Natural killer cell (primary cell): ENCODE measurements around the gene UTS2R. TPM values are rescaled to one million over a fixed set of nuclear protein-coding genes. Genes with fewer than 3 reads are reported as not detected.

Experiments used
- ATAC-seq, 3 donors: fragments of 150-1000 bp in 2 of 3; fragments of 200-7000 bp in 1 of 3; cut with Tn5 transposase; 1 replicate in 1 of 3; 2 replicates in 2 of 3; pipeline ENCODE4 v1.10.0; 2021; ENCODE audit warnings: mild to moderate bottlenecking in 2 of 3, moderate library complexity in 2 of 3
- DNase-seq, 2 donors: peaks; one replicate each; pipeline versions ENCODE4 v3.0.0 to v3.0.0-alpha.2; 2013 to 2021; ENCODE audit warnings: mixed read lengths in 1 of 2
- H3K27ac ChIP-seq: one replicate; pipeline ENCODE4 v1.5.1; 2013; ENCODE audit warnings: mild to moderate bottlenecking, low read length
- H3K27me3 ChIP-seq: one replicate; pipeline ENCODE4 v1.6.1; 2013; ENCODE audit warnings: low read length; ENCODE audit not compliant: control insufficient read depth, insufficient read depth
- H3K36me3 ChIP-seq: one replicate; pipeline ENCODE4 v1.6.1; 2013; ENCODE audit warnings: low read length; ENCODE audit not compliant: control insufficient read depth, insufficient read depth
- H3K4me1 ChIP-seq: one replicate; pipeline ENCODE4 v1.6.1; 2013; ENCODE audit warnings: low read length; ENCODE audit not compliant: control insufficient read depth, insufficient read depth
- H3K4me3 ChIP-seq: one replicate; pipeline ENCODE4 v1.5.1; 2013; ENCODE audit warnings: low read length
- H3K9me3 ChIP-seq: one replicate; pipeline ENCODE4 v1.6.1; 2013; ENCODE audit warnings: low read length; ENCODE audit not compliant: control insufficient read depth, insufficient read depth
- H3K27ac Mint-ChIP-seq, 2 donors: one replicate each; pipeline ENCODE4 v1.8.0; 2022; ENCODE audit warnings: mild to moderate bottlenecking in 2 of 2, mixed read lengths in 2 of 2, moderate library complexity in 1 of 2
- H3K27me3 Mint-ChIP-seq, 2 donors: one replicate each; pipeline ENCODE4 v1.8.0; 2022; ENCODE audit warnings: low read depth in 2 of 2, mixed read lengths in 2 of 2
- H3K36me3 Mint-ChIP-seq: one replicate; pipeline ENCODE4 v1.8.0; 2022; ENCODE audit warnings: mixed read lengths
- H3K4me1 Mint-ChIP-seq, 2 donors: one replicate each; pipeline ENCODE4 v1.8.0; 2022; ENCODE audit warnings: mixed read lengths in 2 of 2
- H3K4me3 Mint-ChIP-seq: one replicate; pipeline ENCODE4 v1.8.0; 2022; ENCODE audit warnings: mild to moderate bottlenecking, moderate library complexity, mixed read lengths
- H3K9me3 Mint-ChIP-seq, 2 donors: one replicate each; pipeline ENCODE4 v1.8.0; 2022; ENCODE audit warnings: mixed read lengths in 2 of 2
- WGBS: methylation state at CpG from one replicate; pipeline ENCODE4 v1.1.7; 2013; ENCODE audit warnings: missing lambda C conversion rate; ENCODE audit not compliant: insufficient coverage; 5-methylcytosine and 5-hydroxymethylcytosine counted together
- intact Hi-C: fragments of 100-400 bp; cut with micrococcal nuclease; formaldehyde crosslinking; loops from one replicate; pipeline ENCODE4 v1.14.2; 2022
- total RNA-seq, 4 donors: library from RNA; stranded (reverse); fragments of 120-200 nt in 1 of 4; gene quantifications; one replicate each; pipeline versions ENCODE4 v1.2.3 to v1.2.4, GENCODE V29; 2013 to 2022
- TF ChIP-seq, protein P1 (sequence below): fragments of 200-600 bp; IDR thresholded peaks from one replicate; pipeline ENCODE4 v1.8.0; 2022; ENCODE audit warnings: antibody characterized with exemption

Gene UTS2R
- total RNA-seq, 3 donors from 2014 or later (not counting 1 experiment from before 2014, with no cell fraction given): 0.28 TPM; not detected in 2

DNA sequence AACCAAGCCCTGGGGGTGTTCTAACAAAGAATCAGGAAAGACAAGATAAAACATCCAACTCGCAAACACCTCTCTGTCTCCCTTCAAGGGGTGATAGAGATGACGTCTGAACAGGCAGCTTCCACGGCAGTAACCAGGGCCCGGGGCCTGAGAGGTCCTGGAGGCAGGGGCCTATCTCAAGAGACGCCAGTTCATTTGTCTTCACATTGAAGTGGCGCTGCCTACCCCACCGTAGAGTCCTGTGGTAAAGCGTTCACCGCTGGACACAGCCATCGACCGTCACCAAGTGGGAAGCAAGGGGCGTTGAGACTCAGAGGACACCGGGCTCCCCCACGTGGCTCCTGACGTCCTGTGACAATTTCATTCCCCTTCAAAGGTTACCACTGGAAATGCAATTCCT is 21.4 kb downstream of the UTS2R start:
- intact Hi-C loops: no loop called here
- 95% methylated on average over 15 of the region's 15 CpGs for WGBS
- no peak overlapping the region for H3K27ac Mint-ChIP-seq
- H3K27me3 ChIP-seq: no peaks in the 10 kb centered on the region
- no peaks in the 10 kb centered on the region for H3K9me3 Mint-ChIP-seq
- no peaks in the 10 kb centered on the region for H3K27me3 Mint-ChIP-seq
- H3K27ac ChIP-seq: no peak overlapping the region
- no peak overlapping the region for H3K4me3 ChIP-seq
- peaks cover 3 to 6% of the 10 kb centered on the region in 2 donors for H3K4me1 Mint-ChIP-seq
- no peak overlapping the region for H3K4me3 Mint-ChIP-seq
- H3K9me3 ChIP-seq: no peaks in the 10 kb centered on the region
- peaks cover 11% of the 10 kb centered on the region for H3K36me3 ChIP-seq
- H3K4me1 ChIP-seq: no peaks in the 10 kb centered on the region
- TF ChIP-seq, protein P1, sequence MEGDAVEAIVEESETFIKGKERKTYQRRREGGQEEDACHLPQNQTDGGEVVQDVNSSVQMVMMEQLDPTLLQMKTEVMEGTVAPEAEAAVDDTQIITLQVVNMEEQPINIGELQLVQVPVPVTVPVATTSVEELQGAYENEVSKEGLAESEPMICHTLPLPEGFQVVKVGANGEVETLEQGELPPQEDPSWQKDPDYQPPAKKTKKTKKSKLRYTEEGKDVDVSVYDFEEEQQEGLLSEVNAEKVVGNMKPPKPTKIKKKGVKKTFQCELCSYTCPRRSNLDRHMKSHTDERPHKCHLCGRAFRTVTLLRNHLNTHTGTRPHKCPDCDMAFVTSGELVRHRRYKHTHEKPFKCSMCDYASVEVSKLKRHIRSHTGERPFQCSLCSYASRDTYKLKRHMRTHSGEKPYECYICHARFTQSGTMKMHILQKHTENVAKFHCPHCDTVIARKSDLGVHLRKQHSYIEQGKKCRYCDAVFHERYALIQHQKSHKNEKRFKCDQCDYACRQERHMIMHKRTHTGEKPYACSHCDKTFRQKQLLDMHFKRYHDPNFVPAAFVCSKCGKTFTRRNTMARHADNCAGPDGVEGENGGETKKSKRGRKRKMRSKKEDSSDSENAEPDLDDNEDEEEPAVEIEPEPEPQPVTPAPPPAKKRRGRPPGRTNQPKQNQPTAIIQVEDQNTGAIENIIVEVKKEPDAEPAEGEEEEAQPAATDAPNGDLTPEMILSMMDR: no peak
- no peaks in the 10 kb centered on the region for H3K36me3 Mint-ChIP-seq
- no peak for DNase-seq
- ATAC-seq: no peak

DNA sequence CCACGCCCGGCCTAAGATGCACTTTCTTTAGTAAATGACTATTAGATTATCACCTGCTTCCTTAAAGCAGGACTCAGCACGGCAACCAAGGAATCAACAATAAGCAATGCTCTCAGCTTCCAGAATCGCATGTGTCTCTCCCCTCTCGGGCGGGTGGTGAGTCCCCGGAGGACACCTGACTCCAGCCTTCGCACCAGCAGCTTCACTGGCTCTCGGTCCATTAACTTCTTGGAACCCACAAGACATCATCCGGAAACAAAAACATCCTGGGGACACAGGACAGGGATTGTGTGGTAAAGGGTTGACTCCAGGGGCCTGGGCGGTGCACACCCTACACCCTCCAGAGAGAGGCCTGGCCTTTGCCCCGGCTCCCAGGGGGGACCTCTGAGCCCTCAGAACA is 22.7 kb downstream of the UTS2R start:
- H3K4me3 Mint-ChIP-seq: no peak overlapping the region
- H3K4me1 Mint-ChIP-seq: peaks cover 3 to 4% of the 10 kb centered on the region in 2 donors
- no peak overlapping the region for H3K27ac ChIP-seq
- intact Hi-C loops: no loop called here
- no peak for ATAC-seq
- no peaks in the 10 kb centered on the region for H3K27me3 ChIP-seq
- no peak overlapping the region for H3K27ac Mint-ChIP-seq
- TF ChIP-seq, protein P1: no peak
- peaks cover 11% of the 10 kb centered on the region for H3K36me3 ChIP-seq
- no peaks in the 10 kb centered on the region for H3K27me3 Mint-ChIP-seq
- H3K9me3 ChIP-seq: no peaks in the 10 kb centered on the region
- 96% methylated on average over 12 of the region's 12 CpGs for WGBS
- no peaks in the 10 kb centered on the region for H3K9me3 Mint-ChIP-seq
- no peak overlapping the region for H3K4me3 ChIP-seq
- H3K4me1 ChIP-seq: no peaks in the 10 kb centered on the region
- no peak for DNase-seq
- no peaks in the 10 kb centered on the region for H3K36me3 Mint-ChIP-seq

DNA sequence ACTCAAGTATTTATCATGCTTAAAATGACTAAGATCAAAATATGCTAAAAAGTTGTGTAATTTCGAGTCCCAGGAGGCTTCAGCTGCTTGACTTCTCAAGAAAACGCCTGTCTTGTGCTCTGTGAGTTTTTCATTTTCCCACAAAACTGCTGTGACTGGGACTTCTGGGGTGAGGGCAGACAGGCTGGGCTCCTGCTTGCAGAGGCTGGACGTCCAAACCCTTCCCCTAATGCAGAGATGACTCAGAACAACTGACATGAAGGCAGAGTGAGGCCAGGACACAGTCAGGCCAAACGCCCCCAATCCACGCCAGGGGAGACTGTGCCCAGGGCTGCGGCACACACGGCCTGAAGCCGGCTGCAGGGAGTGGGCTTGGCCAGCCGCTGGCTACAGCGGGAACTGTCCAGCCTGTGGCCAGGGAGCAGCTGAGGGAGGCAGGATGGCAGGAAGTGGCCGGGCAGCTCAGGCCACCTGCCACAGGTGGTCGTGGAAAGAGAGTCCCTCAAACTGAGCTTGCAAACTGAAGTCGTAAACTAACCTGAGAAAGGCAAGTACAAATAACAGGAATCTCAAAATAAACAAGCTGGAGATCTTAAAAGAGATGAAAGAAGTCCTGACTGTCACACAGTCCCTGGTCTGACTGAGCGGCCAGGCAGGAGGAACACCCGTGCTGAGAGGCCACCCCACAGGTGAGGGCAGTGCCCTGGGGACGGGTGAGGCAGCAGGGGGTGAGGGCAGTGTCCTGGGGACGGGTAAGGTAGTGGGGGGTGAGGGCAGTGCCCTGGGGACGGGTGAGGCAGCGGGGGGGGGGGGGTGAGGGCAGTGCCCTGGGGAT is 25.3 kb downstream of the UTS2R start:
- ATAC-seq: no peak
- H3K4me3 ChIP-seq: no peak overlapping the region
- intact Hi-C loops: no loop called here
- Mint-ChIP-seq H3K27me3 (no peaks in the 10 kb centered on the region), H3K4me3 (no peak overlapping the region), H3K4me1 (peaks cover 13 to 14% of the 10 kb centered on the region in 2 donors), H3K27ac (no peak overlapping the region), H3K36me3 (no peaks in the 10 kb centered on the region), H3K9me3 (no peaks in the 10 kb centered on the region)
- no peaks in the 10 kb centered on the region for H3K27me3 ChIP-seq
- TF ChIP-seq, protein P1: no peak
- no peak for DNase-seq
- 82% methylated on average over 18 of the region's 19 CpGs for WGBS
- peaks cover 11% of the 10 kb centered on the region for H3K36me3 ChIP-seq
- H3K4me1 ChIP-seq: peaks cover 23% of the 10 kb centered on the region
- no peaks in the 10 kb centered on the region for H3K9me3 ChIP-seq
- no peak overlapping the region for H3K27ac ChIP-seq
